Activated gamma-delta T cell (primary cell): ENCODE data around the gene COL1A1.
A peak's percentile ranks its signal among the peaks of the same experiment; 100 is the strongest.

Experiments used
- DNase-seq: peaks from one replicate; lab custom pipeline; 2025; lab: John Stamatoyannopoulos, UW

COL1A1 gene

DNA sequence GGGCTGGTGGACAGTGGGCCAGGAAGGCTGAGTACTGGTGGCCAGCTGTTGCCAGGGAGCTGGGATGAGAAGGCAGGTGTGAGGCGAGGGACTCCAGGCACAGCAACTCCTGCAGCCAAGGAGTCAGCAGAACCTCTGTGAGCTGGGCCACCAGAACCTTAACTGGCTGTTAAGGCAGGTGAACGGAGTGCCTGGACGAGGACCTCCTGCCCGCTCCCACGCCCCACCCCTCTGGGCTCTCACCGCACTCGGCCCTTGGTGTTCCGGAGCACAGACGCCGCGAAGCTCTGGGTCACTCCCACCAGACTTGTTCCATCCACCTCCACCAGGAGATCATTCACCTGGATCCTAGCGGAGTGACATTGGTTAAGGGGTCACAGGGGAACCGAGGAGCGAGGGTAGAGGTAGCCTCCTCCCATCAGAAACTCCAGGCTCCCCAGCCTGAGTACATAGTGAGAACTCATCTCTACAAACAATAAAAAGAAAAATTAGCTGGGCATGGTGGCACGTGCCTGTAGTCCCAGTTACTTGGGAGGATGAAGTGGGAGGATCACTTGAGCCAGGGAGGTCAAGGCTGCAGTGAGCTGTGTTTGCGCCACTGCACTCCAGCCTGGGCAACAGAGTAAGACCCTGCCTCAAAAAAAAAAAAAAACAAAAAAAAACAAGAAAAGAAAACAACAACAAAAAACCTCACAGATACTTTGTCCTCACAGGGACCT is 60.2 kb downstream of the COL1A1 start:
- no peak for DNase-seq

DNA sequence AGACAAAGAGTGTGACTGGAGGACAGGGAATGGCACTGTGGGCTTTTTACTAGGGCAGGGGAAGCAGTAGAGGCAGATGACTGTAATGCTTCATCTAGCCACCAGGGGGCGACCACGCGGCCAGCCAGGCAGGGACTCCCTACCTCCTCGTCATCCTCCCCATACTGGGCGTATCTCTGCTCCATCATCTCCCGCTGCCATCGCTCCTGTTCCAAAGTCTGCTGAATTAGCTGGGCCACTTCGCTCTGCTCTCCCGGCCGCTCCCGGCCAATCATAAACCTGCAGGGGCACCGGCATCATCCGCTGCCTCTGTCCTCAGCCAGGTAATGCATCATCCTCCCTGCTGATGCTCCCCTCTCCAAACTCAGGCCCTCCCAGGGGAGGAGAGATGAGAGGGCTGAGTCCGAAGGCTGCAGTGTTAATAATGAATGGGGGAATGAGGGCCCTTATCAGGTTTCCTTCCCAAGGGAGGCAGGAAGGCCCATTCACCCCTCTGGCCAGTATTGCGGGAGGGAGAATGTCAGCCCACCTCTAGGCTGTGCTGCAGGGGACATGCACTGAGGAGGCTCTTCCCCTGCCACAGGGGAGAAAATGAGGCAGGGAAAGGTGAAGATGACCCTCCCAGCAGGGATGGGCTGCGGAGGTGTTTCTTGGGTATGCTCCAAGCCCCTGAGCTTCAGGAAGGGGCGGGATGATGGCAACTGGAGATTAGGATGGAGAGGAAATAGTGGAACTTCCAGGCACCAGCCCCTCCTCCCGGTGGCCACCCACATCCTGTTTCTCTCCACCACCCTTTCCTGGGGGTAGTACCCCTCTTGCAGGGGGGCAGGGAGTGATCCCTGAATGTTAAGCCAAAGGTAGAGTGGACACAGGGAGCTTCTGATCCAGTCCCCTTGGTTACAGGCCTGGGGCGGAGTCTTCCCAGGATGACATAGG is 61.2 kb downstream of the COL1A1 start:
- DNase-seq: peak; percentile 30

DNA sequence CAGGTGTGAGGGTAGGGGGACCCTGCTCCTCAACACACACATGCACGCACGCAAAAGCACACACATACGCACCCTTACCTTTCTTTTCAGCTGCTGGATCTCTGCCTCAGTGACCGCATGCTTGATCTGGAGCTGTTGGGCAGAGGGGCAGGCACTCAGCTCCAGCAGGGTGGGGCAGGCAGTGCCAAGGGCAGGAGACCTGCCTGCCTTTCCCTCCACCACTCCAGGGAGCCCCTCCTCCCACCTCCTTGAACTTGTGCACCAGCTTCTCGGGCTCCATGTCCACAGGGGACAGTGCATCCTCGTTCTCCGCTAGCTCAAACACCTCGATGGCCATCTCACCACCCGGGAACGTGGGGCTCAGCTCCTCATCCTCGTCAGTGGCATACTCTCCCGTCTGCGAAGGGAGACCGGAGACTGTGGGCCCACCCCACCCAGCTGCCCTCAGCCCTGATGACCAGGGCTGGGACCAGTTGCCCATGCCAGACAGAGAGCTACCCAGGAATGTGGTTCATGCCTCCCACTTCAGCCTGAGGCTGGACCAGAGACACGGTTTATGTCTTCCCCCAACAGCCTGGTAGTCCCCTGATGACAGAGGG is 62.1 kb downstream of the COL1A1 start:
- no peak for DNase-seq

DNA sequence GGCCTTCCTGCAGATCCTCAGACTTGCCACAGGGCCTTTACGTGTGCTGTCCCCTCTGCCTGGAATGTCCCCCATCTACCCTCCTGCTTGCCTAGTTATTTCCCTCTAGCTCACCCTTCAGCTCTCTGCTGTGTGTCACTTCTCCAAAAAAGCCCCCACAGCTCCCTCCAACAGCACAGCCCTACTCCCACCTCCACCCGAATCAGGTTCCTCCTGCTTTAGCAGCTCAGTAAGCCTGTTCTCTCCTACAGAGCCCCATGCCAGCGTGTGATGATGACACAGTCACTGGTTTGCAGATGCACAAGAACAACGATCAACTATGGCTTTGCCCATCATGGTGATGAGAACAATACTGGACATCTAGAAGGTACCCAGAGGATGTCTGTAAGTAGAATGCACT is 64.4 kb downstream of the COL1A1 start:
- no peak for DNase-seq

DNA sequence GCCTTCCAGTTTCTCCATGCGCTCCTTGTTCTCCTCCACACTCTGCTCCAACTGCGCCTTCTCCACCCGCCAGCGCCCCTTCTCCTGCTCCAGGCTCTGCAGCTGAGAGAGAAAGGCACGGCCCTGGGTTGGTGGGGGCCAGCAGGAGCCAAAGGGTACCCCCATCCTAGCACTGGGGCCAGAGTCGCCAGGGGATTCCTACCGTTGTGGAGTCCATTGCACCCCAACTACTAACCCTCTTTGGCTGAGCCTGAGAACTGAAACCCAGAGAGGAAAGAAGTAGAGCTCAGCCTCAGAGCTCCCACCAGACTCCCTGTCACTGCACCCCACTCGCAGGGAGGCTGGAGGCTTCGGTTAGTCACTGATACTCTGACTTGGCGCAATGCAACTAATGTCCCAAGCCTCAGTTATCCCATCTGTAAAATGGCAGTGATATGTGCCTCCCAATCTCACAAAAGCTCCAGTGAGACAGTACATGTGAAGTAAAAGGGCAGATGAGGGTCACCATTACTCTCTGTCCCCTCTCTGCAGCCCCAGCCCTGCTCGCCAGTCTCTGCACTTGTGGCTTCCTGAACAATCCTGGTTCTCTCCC is 65.2 kb downstream of the COL1A1 start:
- no peak for DNase-seq

DNA sequence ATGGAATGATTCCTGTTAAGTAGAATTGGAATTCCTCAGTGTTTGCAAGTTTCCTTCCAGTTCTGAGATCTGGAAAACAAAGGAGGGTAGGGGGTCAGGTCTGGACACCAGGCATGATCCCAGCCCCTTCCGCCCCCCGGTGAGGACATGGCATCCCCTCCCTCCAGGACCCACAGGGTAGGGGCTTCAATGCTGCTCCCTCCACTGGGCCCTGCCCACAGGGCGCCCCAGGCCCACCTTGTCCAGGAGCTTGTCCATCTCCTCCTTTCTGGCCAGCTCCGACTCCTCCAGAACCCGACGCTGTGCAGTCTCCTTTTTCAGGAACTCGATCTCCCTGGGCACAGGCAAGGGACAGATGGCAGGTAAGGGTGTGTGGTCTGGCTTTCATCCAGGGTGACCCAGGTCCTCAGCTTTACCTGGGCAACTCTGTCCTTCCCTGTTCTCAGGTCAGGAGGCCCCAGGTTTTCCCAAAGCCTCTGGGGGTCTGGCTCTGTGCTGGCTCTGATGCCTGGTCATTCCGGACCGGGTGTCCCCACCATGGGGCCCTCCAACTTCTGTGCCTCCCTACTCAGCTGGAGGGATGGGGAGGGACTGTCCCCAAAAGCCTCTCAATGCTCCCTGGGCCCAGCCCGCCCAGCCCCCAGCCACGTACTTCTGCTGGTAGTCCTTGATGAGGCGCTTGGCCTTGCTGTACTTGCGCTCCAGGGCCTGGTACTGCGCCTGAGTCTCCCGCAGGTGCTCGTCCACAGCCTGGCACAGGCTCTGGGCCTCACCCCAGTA is 65.9 kb downstream of the COL1A1 start:
- DNase-seq: no peak

DNA sequence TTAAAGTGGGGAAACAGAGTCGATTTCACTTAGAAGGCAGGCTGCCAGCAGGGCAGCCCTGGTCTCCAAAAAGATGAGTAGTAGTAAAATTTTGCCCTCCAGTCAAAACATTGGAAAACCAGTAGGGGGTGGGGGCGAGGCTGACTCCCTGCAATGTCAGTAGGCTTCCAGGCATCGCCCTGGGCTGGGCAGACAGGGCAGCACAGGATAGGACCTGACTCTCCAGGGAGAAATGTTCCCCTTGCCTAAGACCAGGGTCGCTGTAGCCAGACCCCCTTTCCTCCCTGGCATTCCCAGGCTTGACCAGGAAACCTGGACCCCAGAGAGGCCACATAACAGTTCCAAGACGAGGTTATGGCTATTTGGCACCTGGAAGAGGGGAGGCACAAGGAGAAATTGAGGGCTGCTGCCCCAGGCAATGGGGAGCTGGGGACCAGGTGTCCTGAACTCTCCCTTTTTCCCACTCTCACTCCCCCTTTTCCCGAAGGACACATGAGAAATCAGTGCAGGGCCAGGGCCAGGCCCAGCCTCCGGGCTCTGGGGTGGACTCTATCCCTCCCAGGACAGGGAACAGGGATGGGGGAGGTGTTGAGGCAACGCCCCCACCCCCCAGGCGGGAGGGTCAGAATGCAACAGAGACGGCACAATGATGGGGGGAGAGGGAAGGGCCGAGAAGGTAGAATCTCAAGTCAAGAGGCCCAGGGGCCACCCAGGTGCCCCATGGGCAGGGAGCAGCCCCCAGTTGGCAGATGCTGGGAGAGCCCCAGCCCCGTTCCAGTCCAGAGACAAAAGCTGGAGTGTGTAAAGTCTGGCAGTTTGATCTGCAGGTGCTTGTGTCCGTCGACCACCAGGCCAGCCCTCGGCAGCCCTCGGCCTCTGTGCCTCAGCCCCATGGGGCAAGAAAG is 67.0 kb downstream of the COL1A1 start:
- DNase-seq: no peak

DNA sequence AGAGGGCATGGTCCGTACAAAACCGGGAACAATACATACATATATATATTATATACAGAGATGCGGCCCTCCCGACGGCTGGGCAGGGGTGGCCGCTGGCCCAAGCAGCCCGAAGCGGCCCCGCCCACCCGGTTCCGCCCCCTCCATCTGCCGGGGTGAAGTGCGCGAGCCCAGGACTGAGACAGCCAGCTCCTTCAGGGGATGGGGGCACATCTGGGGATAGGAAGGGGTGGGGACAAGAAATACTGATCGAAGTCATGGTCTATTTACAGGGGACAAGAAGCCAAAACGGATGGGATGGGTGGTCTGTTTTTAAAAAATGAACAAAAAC is 67.7 kb downstream of the COL1A1 start:
- no peak for DNase-seq
